ENCODE measurements around the gene TADA2A.

Gene TADA2A

GRCh38 chr17:37465069-37465616 lies 58.5 kb downstream of the TADA2A start:
- no peak for DNase-seq

- DNase-seq = peak; percentile 16
Observed at GRCh38 chr17:37466471-37466870, 59.8 kb downstream of the TADA2A start.

GRCh38 chr17:37470181-37470580 lies 63.5 kb downstream of the TADA2A start:
- no peak for DNase-seq

- DNase-seq = no peak
Observed at GRCh38 chr17:37475731-37476420, 69.2 kb downstream of the TADA2A start.

GRCh38 chr17:37476431-37477120 lies 69.9 kb downstream of the TADA2A start:
- DNase-seq = peak; percentile 22

GRCh38 chr17:37478187-37478586 lies 71.5 kb downstream of the TADA2A start:
- no peak for DNase-seq

GRCh38 chr17:37479025-37479424 lies 72.3 kb downstream of the TADA2A start:
- no peak for DNase-seq

- no peak for DNase-seq
Observed at GRCh38 chr17:37480427-37480826, 73.7 kb downstream of the TADA2A start.

GRCh38 chr17:37481001-37481665 lies 74.4 kb downstream of the TADA2A start:
- DNase-seq = no peak

GRCh38 chr17:37483311-37484039 lies 76.8 kb downstream of the TADA2A start:
- DNase-seq = peak; percentile 21

GRCh38 chr17:37485938-37486570 lies 79.4 kb downstream of the TADA2A start:
- no peak for DNase-seq

- peak; percentile 97 for DNase-seq
Observed at GRCh38 chr17:37488009-37488604, 81.4 kb downstream of the TADA2A start.

GRCh38 chr17:37488607-37489196 lies 82.0 kb downstream of the TADA2A start:
- DNase-seq = peak; percentile 93

GRCh38 chr17:37489197-37490001 lies 82.7 kb downstream of the TADA2A start, which contains the start of gene DUSP14:
Gene DUSP14 (plus strand): TSS chr17:37489891. CDS start chr17:37512273, 22,382 bp downstream.
- DNase-seq = peak; percentile 93

- peak; percentile 79 for DNase-seq
Observed at GRCh38 chr17:37490022-37490587, 83.4 kb downstream of the TADA2A start.

GRCh38 chr17:37490638-37491614 lies 84.2 kb downstream of the TADA2A start:
- DNase-seq = peak; percentile 42

- DNase-seq = no peak
Observed at GRCh38 chr17:37492167-37492566, 85.5 kb downstream of the TADA2A start.

GRCh38 chr17:37493249-37494027 lies 86.8 kb downstream of the TADA2A start:
- no peak for DNase-seq
